Hematopoietic multipotent progenitor cell treated with erythropoietin and hydrocortisone succinate and interleukin-3 and kit ligand, for 8 days (in vitro differentiated cells): ENCODE results near the gene CAMK2A.

ENCODE experiments used
- DNase-seq: peaks from one replicate; pipeline ENCODE4 v3.0.0-alpha.2; 2015

The CAMK2A gene

DNA sequence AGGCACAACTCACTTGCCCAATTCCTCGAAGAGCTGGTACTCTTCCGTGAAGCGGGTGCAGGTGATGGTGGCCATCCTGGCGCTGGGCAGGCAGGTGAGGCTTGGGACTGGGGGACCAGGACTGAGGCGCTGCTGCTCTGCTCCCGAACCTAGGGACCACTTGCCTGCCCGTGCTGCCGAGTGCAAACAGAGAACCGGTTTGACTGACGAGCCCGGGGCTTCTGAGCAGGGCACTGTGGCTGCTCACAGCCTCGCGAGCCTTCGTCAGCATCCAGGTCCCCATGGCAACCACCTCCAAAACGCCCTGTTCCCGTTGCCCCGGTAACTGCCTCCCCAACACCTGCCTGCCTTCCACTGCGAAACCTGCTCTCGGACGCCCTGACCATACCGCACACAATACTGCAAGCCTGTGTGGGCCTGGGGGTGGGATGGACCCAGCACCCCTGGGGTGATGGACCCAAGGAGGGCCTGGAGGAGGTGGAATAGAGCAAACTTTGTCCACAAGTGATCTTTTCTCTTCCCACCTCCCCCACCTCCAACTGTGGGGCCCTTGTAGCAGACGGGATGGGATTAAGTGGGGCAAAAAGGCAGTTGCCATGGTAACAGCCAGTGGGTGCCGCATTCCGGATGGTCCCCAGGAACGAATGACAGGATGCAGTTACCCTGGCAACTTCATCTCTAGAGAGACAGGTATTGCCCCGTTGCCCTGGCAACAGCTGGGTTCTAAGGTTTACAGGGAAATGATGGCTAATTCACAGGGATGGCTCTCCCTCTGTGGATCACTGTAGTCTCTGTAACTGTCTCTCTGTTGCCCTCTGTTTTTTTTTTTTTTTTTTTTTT, at the start of gene CAMK2A:
Gene CAMK2A (minus strand): TSS at position 223 of the 840 bp plus-strand sequence. CDS start 148 bp downstream, at position 75.
- no peak for DNase-seq

DNA sequence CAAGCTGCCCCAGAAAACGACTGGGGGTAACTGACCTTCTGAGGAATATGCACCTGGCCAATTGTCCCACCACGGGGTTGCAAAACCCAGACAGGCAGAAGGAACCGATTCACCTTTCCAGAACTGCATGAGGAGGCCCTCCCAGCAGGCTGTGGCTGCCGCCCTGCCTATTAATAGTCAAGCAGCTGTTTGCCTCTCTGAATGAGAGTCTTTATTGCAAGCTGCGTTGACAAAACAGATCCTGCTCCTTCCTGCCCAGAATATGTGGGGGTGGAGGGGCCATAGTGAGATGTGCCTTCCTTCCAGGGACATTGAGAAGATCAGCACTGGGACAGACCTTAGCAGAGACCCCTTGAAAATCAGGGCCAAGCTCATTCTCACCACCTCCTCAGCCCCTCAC, 49.6 kb upstream of the CAMK2A start:
- no peak for DNase-seq

DNA sequence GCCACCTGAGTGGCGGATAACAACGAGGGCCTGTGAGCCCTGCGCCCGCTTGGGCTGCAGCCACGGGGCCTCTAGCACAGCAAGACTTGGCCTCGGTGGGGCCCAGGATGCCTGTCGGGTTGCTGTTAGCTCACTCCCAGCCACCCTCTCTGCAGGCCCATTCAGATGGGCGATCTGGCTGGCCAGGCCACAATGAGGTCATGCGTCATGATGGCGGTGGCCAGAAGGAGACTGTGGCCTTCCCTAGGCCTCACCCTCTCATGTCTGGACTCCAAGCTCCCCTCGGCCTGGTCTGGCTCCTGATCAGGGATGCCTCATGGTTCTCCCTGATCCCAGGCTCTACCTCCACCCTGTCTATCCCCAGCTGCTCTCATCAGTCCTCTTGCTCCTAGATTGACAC, 49.0 kb upstream of the CAMK2A start:
- no peak for DNase-seq

DNA sequence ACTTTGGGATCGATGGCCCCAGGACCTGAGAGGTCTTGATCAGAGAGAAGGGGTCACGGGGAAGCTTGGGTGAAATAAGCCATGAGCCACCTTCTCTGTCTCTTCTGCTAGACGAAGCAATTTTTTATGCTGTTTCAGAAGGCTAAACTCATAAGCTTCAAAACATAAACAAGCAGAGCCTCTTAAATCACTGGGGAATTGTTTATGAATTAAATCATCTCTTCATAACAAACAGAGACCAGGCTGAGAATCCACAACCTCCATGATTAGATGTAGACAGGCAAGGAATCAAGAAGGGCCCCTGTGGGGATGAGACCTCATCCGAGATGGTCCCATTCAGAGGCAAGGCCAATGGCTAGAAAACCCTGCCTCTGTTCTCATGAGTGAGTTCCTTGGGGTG, 46.2 kb upstream of the CAMK2A start:
- no peak for DNase-seq

DNA sequence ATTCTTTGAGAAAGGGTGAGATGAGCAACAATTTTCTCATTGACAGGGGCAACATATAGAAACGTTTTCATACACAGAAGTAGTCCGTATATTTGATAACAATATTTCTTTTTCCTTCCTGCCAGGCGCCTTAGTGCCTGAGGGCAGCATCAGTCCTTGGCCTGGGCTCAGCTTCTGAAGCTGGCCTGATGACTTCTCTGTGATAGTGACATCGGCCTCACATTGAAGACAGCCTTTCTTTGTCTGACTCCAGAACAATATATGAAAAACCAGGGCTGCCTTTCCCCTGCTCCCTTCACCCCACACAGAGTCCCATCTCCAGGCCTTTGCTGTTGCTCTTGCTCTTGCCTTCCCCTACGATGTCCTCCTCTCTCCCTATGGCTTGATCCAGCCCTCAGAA, 43.8 kb upstream of the CAMK2A start:
- DNase-seq: no peak

DNA sequence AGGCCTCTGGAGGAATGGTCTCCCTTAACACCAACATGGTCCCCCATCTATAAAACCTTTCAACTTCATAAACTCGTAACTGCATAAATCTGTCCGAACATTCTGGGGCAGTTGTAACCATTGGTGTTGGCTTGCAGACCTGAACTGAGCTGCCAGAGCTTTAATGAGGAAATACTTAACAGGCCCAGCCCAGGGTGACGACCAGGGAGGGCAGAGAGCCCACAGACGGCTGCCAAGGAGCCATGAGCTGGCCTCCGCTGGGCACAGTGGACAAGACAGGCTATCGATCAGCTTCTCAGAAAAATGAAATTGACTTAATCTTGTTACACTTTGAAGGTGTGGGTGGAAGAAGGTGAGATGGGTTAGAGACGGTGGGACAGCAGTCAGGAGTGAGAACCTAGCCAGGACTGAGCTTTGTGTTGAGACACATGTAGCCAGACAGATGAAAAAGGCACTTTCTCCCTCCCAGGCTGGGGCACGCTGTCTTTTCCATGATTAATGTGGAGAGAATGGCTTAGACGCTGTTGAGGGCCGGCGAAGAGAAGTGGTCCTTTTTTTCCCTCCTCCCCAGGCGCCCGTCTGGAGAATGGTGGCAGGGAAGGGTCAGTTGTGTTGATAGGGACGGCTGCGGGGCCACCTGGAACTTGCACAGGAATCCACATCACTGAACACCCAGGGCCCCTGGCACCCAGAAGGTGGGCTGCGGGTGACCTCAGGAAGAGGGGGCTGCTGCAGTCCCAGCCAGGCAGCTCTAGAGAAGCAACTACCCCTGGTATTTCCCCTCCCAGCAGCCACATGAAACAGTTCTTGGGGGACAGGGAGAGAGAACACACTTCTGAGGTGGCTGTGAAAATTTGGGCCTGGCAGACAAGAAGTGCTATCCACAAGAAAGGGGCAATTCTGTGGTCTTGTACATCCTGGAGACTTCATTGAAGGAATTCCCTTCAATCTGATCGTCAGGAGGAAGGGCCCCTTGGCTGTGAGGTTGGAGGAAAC, 40.6 kb upstream of the CAMK2A start:
- no peak for DNase-seq

DNA sequence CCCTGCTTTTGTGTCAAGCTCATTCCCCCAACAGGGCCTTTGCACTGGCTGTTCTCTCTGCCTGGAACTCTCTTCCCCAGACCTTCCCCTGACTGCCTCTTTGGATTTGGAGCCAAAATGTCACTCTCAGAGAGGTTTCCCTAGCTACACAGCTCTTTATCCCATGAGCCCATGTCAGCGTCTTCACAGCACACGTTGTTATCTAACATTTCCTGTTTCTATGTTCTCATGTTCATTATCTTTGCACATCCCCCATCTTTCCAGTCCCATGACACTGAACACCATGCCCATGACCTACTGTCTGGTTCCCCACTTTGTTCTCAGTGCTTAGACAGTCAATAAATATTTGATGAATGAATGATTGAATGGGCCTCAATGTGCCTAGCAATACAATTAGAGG, 39.5 kb upstream of the CAMK2A start:
- peak; percentile 55 for DNase-seq

DNA sequence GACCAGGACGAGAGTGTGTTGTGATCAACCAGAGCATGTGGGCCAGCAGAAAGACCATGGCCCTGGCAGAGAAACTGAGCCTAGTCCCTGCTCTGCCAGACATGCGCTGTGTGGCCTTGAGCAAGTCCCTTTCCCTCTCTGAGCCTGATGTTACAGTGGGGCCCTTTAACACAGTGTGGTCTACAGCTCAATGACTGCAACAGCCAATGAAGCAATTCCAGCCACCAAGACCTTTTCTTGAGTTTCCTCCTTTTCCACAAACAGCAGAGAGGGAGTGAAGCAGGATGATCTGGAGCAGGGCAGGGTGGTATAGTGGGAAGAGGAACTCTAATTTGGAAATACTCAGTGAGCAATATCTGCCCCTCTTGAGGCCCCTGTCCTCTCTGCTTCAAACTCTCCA, 38.9 kb upstream of the CAMK2A start:
- no peak for DNase-seq

DNA sequence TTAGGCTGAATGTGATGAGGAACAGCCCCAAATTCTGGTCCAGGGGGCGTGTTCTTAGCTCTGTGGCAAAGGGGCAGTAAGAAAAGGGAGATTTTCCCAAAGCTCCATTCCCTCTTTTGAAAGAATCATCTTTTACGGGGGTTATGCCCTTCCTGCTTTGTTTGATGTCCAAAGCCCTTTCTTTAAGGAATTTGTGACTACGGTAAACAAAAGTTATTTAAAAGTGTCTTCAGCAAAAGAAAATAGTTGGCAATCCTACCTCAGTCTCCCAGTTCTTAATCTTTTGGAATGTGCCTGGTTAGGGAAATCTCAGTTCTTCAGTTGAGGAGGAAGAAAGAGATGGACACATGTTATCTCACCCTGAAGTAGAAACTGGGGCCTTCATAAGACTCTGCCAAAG, 37.6 kb upstream of the CAMK2A start:
- DNase-seq: no peak

DNA sequence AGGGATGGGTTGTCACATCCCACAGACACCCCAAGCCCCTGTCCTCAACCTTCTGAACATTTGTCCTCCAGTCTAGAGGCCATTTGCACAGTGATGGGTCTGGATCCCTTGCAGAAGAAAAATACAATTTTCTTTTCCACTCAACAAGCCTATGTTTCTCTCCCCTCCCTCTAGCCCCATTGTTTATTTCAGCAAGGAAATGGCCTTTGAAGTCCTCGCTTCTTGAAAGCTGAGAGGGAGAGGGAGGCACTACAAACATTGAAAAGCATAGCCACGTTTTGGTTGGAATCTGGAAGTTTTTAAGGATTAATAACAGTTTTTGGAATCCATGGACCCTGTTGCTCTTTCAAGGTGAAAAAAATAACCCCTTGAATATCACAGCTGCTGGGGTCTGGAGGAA, 37.1 kb upstream of the CAMK2A start:
- DNase-seq: no peak

DNA sequence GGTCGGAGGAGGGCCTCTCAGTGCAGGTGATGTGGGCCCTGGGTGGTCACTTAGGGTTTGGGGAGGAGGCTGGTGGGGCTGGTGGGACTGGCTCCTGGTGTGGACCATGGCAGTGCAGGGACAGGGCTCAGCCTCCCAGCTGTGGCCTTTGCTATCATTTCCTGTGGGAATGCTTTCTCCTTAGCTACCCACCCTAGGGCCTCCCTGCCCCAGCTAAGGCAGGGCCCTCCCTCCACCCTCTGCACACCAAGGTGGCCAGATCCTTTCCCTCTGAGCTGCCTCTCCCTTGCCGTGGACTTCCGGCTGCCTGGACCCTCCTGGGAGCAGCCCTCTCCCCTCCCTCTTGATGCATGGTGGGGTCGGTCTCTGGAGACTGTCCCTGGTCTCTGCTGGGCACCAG, 35.9 kb upstream of the CAMK2A start:
- no peak for DNase-seq

DNA sequence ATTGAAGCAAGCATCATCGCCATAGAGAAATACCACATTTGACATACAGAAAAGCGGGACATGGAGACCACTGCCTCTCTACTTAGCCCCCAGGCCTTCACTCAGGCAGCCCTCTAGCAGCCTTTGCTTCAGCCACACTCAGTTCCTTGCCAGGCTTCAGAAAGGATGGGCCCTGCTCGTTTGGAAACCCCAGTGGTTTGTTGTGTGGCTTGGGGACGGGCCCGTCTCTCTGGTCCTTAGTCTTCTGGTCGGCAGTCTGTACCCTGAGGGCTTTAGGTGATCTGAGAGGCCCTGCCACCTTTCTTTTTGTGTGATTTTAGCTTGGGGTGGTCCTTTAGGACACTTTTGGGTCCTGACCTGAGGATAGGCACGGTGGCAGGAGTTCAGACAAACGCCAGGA, 34.2 kb upstream of the CAMK2A start:
- no peak for DNase-seq

DNA sequence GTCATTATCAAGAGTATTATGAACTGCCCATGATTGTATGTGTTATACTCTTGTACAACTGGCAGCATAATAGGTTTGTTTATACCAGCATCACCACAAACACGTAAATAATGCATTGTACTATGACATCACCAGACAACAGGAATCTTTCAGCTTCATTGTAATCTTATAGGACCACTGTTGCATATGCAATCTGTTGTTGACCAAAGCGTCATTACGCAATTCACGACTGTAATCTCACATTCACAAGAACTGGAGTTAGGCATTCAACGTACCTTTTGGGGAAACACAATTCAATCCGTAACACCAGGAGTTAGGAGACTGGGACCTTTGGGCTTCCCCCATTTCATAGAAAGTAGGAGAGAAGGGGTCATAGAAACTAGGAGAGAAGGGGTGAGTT, 33.5 kb upstream of the CAMK2A start:
- no peak for DNase-seq

DNA sequence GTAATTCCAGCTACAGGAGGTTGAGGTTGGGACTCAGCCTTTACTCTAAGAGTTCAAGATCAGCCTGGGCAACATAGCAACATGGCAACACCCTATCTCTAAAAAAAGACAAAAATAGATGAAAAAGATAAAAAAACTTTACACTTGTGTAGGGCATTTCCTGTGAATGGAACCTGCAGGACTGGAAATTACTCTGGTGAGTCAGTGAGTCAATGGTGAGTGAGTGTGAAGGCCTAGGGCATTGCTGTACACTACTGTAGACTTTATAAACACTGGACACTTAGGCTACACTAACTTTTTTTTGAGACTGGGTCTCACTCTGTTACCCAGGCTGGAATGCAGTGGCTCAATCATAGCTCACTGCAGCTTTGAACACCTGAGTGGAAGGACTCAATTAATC, 32.6 kb upstream of the CAMK2A start:
- no peak for DNase-seq

DNA sequence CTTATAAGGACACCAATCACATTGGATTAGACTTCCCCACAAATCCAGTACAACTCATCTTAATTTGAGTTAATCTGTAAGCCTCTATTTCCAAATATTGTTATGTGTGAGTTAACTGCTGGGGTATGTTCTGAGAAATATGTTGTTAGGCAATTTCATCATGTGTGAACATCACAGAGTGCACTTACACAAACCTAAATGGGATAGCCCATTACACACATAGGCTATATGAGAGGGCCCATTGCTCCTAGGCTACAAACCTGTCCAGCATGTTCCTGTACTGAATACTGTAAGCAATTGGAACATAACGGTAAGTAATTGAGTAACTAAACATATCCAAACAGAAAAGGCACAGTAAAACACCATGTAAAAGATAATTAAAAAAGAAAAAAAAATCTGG, 32.2 kb upstream of the CAMK2A start:
- no peak for DNase-seq

DNA sequence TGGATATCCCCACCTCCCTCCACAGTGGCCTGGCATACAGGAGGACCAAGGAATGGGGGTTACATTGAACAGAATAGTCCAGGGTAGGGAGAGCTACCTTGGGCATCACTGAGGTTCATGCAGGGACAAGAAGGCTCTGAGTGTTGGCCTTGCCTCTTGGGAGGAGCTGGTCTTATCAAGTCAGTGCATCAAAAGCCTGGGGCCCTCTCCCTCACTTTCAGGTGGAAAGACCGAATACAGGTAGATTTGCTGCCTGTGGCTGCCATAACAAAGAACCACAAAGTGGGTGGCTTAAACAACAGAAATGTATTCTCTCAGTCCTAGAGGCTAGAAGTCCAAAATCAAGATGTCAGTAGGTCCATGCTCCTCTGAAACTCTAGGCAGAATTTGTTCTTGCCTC, 31.6 kb upstream of the CAMK2A start:
- DNase-seq: no peak

DNA sequence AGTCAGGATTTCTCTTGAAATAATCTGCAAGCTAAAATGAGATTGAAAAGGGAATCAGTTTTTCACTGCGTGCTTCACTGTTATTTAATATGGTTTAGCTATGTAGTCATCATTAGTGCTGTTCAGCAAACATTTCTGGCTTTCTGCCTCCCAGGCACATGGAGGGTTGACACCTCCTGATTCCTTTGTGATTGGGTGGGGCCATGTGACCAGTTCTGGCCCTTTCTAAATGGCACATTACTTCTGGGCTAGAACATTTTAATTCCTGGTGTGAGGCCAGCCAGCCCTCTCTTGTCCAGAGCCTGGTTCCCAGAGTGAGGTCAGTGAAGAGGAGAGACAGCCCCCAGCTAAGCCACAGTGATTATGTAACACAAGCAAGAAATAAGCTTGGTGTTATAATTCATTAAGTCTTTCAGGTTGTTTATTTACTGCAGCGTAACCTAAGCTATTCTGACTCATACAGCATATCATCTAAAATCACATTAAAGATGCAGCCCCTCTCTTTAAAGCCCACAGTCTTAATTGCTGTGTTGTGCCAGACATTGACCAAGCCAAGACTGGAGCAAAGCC, 30.6 kb upstream of the CAMK2A start:
- DNase-seq: no peak

DNA sequence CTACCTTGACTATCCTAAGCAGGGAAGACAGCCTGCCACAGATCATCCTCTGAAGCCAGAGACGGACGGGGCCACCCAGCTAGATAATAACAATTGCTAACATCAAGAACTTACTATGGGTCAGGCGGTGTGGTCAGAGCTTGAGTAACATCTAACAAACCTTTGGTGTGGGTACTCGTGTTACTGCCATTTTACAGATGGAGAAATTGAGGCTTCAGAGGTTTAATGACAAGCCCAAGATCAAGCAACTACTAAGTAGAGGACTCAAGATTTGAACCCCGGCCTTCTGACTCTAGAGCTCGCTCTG, 29.9 kb upstream of the CAMK2A start:
- no peak for DNase-seq

DNA sequence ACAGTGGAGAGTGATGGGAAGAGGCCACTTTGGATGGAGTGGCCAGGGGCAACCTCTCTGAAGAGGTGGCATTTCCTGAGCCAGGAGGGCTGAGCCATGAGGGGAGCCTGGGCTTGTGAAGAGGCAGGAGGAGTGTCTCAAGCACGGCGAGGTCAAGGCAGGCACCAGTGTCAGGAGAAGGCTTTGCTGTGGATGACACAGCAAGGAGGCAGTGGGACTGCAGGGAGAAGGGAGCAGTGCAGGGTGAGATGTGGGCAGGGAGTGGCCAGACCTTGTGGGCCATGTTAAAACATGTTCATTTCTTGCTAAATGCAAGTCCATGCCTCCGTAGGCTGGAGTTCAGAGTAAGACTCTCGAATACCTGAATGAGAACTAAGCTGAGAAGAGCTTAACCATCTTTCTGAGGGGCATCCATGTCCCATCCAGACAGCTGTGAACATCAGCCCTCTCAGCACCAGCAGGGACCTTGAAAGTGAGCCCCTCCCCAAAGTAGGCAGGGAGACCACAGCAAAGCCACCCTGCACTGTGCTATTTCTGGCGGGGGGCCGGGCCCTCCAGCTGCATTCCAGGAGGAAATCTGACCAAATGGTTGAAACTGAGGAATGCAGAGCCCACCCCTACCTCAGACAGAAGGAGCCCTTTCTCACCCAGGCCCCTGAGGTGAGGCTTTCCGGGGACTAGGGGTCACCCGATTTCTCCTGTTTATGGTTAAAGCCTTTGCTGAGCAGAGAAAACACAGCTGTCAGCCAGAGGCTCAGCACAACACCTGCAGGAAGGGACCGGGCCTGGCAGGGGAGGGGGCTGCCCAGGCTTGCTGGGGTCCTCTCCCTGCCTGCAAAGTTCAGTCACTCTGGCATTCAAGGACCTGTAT, 29.3 kb upstream of the CAMK2A start:
- no peak for DNase-seq

DNA sequence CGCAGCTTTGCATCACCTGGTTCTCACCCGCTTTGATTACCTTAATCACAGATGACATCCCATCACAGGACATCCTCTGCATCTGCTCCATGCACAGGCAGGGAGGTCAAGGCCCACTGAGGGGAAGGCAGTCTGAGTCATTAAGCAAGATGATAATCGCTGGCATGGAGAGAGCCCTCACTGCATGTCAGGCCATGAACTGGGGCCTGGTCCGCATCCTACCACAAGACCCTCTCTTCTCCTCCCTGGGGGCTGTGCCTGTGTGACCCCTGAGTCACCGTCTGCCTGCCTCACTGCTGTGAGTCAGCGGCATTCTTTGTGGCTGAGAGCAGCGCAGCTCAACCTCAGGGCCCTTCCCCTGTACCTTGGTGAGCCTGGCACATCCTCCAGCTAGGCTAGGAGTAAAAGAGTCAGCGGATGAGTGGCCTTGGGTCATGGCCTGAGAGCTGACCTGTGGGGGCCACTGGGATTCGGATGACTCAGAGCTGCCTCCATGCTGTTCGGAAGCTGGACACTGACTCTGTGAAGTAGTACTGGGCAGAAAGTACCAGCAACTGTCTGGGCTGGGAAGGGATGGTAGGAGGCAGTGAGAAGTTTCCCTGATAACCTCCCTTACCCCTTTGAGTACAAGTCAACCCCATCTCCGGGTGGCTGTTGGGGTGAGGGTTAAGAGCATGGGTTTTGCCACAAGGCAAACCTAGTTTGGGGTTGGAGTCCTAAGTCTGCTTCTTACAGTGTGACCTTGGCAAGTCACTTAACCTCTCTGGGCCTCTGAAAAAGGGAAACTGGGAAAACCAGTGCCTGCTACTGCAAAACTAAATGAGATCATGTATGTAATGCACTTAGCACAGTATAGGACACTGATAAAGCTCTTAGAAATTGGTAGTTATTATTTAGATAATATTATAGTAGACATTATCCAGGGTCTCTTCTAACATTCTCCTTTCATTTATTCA, 27.8 kb upstream of the CAMK2A start:
- DNase-seq: no peak

DNA sequence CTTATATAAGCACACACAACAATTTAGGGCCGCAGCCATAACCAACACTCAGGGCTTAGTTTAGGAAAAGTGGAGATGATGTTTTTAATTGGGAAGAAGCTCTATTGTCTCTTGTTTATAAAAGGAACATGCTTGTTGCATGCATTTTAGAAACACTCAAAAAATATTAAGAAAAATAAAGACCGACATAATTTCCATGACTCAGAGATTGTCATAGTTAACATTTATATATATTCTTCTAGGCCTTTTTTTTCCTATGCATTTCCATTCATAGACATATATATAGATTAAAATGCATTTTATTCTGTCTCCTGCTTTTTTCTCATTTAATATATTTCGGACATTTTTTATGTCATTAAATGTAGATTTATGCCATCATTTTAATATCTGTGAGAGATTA, 26.7 kb upstream of the CAMK2A start:
- no peak for DNase-seq

DNA sequence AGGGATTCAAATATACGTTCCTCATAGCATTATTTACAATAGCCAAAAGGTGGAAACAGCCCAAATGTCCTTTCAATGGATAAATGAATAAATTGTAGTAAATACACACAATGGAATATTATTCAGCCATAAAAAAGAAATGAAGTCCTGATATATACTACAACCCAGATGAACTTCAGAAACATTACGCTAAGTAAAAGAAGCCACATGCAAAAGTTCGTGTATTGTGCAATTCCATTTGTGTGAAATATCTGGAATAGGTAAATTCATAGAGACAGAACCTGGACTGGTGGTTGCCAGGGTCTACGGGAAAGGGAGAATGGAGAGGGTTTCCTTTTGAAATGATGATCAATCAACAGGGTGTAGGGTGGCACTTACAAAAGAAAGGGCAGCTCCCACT, 25.7 kb upstream of the CAMK2A start:
- DNase-seq: no peak
